Measurements from ENCODE around the gene HBB.

HBB gene

DNA sequence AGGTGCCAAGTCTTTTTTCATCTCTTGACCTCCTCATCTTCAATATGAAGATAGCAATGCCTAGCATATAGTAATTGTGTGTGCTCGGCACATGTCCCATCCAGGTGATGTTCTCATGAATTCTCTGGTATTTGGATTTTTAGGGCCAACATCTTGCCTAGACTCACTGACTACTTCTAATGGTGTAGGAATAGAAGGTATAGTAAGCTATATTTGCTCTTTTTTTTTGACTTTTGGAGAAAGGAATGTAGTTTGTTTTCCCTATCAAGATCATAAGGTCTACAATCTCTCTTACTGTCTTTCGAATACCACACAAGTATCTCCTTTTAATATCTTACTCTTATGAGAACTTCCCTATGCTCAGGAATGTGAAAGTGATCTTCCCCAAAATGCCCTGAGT lies 4.2 kb upstream of the HBB start:
- DNase-seq: no peak
- no peaks in the 10 kb centered on the region for H3K36me3 Mint-ChIP-seq (ENCODE audit: low read depth)
- TF ChIP-seq, protein P1, sequence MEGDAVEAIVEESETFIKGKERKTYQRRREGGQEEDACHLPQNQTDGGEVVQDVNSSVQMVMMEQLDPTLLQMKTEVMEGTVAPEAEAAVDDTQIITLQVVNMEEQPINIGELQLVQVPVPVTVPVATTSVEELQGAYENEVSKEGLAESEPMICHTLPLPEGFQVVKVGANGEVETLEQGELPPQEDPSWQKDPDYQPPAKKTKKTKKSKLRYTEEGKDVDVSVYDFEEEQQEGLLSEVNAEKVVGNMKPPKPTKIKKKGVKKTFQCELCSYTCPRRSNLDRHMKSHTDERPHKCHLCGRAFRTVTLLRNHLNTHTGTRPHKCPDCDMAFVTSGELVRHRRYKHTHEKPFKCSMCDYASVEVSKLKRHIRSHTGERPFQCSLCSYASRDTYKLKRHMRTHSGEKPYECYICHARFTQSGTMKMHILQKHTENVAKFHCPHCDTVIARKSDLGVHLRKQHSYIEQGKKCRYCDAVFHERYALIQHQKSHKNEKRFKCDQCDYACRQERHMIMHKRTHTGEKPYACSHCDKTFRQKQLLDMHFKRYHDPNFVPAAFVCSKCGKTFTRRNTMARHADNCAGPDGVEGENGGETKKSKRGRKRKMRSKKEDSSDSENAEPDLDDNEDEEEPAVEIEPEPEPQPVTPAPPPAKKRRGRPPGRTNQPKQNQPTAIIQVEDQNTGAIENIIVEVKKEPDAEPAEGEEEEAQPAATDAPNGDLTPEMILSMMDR (IDR thresholded peaks at IDR 0.05): no peak
- no peaks in the 10 kb centered on the region for H3K4me1 Mint-ChIP-seq
- H3K9me3 Mint-ChIP-seq: no peaks in the 10 kb centered on the region
- H3K4me3 Mint-ChIP-seq: no peak overlapping the region
- H3K27me3 Mint-ChIP-seq (ENCODE audit: low read depth, poor library complexity): peaks cover 8% of the 10 kb centered on the region
- no peak overlapping the region for H3K27ac Mint-ChIP-seq

DNA sequence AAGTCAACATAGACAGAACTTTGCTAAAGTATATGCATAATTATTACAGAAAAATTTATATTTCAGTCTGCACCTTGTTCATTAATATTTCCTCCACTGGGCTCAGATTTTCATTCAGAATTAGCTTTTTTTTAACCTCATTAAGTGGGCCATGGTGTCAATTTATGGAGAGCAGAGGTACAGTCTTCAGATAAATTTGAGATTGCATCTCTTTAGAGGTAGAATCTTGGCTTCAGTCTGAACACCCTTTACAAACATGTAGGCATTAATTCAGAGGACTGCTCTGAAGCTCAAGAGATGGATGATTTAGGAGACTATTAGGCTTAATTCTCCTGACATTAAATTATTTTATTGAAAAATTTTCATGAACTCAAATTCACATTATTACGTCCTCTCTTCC lies 3.4 kb upstream of the HBB start:
- no peak overlapping the region for H3K27ac Mint-ChIP-seq
- no peak for DNase-seq
- TF ChIP-seq, protein P1 (IDR thresholded peaks at IDR 0.05): no peak

GRCh38 chr11:5229796-5230195 lies 2.9 kb upstream of the HBB start:
- Mint-ChIP-seq H3K27ac (no peak overlapping the region), H3K9me3 (no peaks in the 10 kb centered on the region), H3K4me3 (no peak overlapping the region), H3K4me1 (no peaks in the 10 kb centered on the region), H3K36me3 (ENCODE audit: low read depth) (no peaks in the 10 kb centered on the region), H3K27me3 (ENCODE audit: low read depth, poor library complexity) (peaks cover 3% of the 10 kb centered on the region)
- TF ChIP-seq, protein P1 (IDR thresholded peaks at IDR 0.05): no peak
- DNase-seq: no peak

More for the DNA sequence above, 3.4 kb upstream of the HBB start:
- Mint-ChIP-seq H3K9me3 (no peaks in the 10 kb centered on the region), H3K4me1 (no peaks in the 10 kb centered on the region), H3K36me3 (ENCODE audit: low read depth) (no peaks in the 10 kb centered on the region), H3K4me3 (no peak overlapping the region), H3K27me3 (ENCODE audit: low read depth, poor library complexity) (peaks cover 5% of the 10 kb centered on the region)

DNA sequence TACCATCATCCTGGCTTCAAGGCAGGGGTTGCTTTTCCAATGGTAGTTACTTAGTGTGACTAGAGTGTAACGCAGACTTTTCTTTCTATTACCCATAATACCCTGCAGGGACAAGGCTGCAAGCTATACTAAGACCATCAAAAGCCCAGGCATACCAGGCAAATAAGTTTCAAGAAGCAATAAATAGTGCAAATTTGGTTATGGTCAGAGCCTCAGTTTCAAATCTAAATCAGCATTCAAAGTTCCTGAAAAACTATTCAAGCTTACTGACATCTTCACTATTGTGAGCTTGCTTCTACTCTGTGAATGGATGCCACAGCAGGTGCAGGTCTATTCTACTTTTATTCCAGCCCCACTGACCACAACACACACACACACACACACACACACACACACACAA lies 2.5 kb upstream of the HBB start:
- Mint-ChIP-seq H3K4me1 (no peaks in the 10 kb centered on the region), H3K4me3 (no peak overlapping the region), H3K36me3 (ENCODE audit: low read depth) (no peaks in the 10 kb centered on the region), H3K27me3 (ENCODE audit: low read depth, poor library complexity) (peaks cover 3% of the 10 kb centered on the region), H3K27ac (no peak overlapping the region), H3K9me3 (no peaks in the 10 kb centered on the region)
- TF ChIP-seq, protein P1 (IDR thresholded peaks at IDR 0.05): no peak
- no peak for DNase-seq

- TF ChIP-seq, protein P1 (IDR thresholded peaks at IDR 0.05): no peak
- H3K4me3 Mint-ChIP-seq: no peak overlapping the region
- H3K36me3 Mint-ChIP-seq (ENCODE audit: low read depth): no peaks in the 10 kb centered on the region
- H3K27ac Mint-ChIP-seq: peak overlapping the region; percentile 55
- H3K27me3 Mint-ChIP-seq (ENCODE audit: low read depth, poor library complexity): no peaks in the 10 kb centered on the region
- DNase-seq: no peak
- H3K9me3 Mint-ChIP-seq: peaks cover 4% of the 10 kb centered on the region
- H3K4me1 Mint-ChIP-seq: no peaks in the 10 kb centered on the region
These were observed 1.3 kb upstream of the HBB start for GRCh38 chr11:5228124-5228523.

DNA sequence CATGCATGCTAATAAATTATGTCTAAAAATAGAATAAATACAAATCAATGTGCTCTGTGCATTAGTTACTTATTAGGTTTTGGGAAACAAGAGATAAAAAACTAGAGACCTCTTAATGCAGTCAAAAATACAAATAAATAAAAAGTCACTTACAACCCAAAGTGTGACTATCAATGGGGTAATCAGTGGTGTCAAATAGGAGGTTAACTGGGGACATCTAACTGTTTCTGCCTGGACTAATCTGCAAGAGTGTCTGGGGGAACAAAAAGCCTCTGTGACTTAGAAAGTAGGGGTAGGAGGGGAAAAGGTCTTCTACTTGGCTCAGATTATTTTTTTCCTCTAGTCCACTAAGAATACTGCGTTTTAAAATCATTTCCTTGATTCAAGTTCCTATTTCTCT lies 810 bp upstream of the HBB start:
- Mint-ChIP-seq H3K9me3 (peaks cover 4% of the 10 kb centered on the region), H3K4me1 (no peaks in the 10 kb centered on the region), H3K27ac (no peak overlapping the region), H3K27me3 (ENCODE audit: low read depth, poor library complexity) (no peaks in the 10 kb centered on the region), H3K4me3 (no peak overlapping the region), H3K36me3 (ENCODE audit: low read depth) (no peaks in the 10 kb centered on the region)
- DNase-seq: no peak
- TF ChIP-seq, protein P1 (IDR thresholded peaks at IDR 0.05): no peak

Data from nephron progenitor cell (in vitro differentiated cells).